Ishikawa (cell line): ENCODE measurements around the gene DUSP12.

ENCODE experiments used
- EP300 ChIP-seq: IDR thresholded peaks from 2 replicates; pipeline ENCODE4 v1.6.1; 2012; ENCODE audit warnings: borderline replicate concordance
- FOXM1 ChIP-seq: IDR thresholded peaks from 2 replicates; pipeline ENCODE4 v1.6.1; 2012; ENCODE audit warnings: low read depth, borderline replicate concordance

DNA sequence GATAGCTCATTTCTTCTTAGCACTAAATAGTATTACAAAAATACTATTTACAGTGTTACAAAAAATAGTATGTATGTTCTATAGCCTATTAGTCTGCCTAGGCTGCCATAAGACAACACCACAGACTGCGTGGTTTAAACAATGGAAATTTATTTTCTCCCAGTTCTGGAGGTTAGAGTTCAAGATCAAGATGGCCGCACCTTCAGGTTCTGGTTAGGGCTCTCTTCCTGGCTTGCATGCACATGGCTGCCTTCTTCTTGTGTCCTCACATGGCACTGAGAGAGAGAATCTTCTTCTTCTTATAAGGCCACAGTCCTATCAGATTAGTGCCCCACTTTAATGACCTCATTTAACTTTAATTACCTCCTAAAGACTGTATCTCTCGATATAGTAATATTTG lies 20.7 kb downstream of the DUSP12 start:
- TF ChIP-seq EP300, result no peak
- TF ChIP-seq FOXM1, result no peak
